EH (cell line): Measurements from ENCODE around the gene CATSPER4.

Experiments used
- DNase-seq: peaks from one replicate; pipeline ENCODE4 v3.0.0-alpha.2; 2015; ENCODE audit warnings: low read depth

CATSPER4 gene

DNA sequence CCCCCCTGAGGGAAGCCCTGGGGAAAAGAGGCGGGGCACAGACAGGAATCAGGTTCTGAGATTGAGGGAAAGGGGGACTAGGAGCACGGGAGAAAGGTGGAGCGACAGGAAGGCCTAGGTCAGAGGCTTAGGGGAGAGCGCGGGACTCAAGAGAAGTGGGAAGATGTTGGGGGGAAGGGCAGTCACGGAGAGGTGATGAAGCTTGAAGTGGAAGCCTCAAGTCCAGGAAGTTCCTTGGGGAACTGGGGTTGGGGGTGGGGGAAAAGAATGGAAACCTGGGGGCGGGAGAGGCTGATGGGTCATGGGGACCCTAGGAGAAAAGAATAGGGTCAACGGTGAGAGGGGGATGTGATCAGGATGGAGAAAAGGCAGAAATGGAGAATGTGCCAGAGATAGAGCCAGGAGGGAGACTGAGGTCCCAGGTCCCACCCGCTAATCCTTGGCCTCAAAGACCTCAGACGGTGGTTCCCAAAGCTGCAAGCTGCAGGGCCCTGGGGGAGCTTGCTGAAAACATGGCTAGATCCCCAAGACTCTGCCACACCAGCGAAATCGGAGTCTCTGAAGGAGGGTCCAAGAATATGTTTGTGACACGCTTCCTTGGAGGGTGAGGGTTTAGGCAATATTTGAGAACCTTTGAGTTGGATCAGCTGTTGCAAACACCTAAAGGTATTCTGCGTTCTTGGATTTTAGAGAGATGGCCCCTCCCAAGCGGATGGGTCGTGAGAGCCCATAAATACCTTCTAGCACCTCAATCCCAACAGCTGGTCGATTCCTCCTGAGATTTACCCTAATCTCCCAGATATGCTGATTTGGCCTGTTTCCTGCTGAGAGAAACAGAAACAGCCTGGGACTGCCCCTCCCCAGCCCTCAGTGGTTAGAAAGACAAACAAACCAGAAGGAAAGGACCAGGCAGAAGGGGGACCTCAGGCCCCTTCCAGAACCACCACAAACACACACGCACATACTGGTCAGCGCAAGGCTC, 25.2 kb upstream of the CATSPER4 start:
- DNase-seq, result no peak

DNA sequence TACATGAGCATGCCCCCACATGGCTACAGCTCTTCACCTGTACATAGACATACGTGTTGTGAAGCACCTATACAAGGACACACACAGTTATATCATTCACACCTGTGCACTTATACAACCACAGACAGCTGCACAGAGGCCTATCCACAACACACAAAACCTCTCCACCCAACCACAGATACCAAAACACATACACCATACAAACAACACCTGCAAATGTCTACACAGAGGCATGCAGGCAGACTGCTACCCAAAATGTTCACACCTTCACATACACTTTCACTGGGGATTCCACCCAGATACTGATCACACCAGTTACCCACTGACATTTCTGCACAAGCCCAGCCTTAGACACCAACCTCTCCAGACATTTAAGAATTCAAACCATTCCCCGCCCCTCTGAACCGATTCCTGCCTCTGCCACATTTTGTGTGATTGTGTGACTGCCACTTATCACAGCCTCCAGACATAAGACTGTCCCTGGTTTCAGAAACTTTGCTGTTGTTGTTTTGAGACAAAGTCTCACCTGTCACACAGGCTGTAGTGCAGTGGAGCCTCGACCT, 23.6 kb upstream of the CATSPER4 start:
- no peak for DNase-seq

DNA sequence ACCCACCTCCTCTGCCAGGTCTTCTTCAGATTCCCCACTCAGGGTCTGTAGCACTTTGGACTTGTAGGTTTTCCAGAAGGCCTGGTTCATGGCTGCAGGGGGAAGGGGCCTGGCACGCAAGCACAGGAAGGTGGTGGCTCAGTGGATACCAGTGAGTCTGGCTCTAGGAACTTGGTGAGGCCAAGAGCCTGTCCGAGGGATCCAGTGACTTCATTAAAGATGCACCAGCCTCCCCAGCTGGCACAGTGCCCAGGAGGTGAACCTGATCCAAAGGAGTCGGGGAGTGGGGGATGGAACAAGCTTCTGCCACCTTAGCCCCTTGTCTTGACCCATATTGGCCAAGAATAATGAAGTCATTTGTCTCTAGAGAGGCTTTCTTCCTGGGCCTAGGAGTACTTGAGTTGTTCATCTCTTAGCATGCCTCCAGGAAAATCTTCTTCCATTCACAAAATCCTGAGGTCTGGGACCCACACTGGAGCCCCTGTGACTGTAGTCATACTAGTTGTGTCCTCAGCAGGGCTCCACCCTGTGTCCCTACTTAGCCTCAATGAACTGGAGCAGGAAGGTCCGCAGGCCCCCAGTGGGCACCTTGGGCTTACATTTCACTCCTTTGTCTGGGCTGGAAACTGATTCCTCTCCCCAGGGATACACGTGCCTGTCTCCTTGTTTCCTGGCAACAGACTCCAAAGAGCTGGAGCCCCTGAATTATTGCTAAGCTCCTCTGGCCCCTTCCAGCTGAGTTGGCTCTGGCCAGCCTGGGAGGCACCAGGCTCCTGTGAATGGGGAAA, 21.8 kb upstream of the CATSPER4 start, which contains the start of gene C1orf232:
Gene C1orf232, minus strand, starts transcription at position 554 of the 788 bp plus-strand sequence. Its CDS starts 464 bp downstream, at position 90.
- no peak for DNase-seq

DNA sequence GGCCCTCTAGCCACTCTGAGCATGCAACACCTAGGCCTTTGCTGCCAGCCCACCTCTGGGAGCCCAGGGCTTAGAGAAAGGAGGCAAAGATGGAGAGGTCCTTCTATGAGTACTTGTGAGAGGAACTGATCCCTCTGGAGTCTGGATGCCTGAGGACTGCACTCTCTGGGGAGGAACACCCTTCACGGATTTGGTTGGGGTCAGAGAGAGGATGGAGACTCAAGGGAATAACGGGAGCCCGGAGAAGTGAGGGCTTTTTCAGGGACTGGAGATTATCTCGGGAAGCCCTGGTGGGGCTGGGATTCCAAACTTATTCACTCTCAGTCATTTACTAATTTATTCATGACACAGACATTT, 21.2 kb upstream of the CATSPER4 start:
- DNase-seq, result no peak

DNA sequence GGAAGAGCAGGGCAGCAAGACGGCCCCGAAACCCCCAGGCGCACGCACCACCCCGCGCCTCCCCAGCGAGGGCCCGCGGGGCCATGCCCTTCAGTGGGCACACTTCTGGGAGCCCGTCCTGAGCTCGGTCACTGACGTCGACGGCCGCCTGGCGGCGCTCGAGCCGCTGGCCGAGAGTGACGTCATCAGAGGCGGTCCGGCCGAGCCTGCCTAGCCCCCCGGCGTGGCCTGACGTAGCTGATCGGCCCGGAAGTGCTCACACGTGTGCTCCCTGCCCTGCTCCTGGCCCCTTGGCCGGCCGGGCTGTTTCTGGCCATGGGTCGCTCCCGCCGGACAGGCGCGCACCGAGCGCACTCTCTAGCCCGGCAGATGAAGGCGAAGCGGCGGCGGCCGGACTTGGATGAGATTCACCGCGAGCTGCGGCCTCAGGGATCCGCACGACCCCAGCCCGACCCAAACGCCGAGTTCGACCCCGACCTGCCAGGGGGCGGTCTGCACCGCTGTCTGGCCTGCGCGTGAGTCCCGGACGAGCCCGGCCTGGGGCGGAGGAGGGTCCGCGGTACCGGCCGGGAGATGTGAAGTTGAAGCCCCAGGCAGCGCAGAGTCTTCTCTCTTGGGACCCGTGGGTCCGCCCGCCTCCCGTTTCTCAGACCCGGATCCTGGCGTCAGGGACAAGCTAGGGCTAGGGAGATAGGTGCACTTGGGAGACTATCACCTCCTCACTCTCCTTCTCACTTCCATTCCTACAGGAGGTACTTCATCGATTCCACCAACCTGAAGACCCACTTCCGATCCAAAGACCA, 20.5 kb upstream of the CATSPER4 start, which contains the start of gene ZNF593:
Gene ZNF593, plus strand, starts transcription at position 240 of the 803 bp plus-strand sequence. Its CDS starts 76 bp downstream, at position 316.
- peak; percentile 91 for DNase-seq

DNA sequence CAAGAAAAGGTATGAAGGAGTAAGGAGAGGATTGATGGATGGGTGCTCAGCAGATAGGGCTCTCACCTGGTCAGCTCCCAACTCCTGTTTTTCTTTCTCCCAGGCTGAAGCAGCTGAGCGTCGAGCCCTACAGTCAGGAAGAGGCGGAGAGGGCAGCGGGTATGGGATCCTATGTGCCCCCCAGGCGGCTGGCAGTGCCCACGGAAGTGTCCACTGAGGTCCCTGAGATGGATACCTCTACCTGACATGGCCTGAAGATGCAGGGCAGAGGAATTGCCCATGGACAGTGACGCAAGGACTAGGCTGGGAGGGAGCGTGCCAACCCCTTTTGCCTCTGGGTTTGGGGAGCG, 20.0 kb upstream of the CATSPER4 start:
- no peak for DNase-seq

DNA sequence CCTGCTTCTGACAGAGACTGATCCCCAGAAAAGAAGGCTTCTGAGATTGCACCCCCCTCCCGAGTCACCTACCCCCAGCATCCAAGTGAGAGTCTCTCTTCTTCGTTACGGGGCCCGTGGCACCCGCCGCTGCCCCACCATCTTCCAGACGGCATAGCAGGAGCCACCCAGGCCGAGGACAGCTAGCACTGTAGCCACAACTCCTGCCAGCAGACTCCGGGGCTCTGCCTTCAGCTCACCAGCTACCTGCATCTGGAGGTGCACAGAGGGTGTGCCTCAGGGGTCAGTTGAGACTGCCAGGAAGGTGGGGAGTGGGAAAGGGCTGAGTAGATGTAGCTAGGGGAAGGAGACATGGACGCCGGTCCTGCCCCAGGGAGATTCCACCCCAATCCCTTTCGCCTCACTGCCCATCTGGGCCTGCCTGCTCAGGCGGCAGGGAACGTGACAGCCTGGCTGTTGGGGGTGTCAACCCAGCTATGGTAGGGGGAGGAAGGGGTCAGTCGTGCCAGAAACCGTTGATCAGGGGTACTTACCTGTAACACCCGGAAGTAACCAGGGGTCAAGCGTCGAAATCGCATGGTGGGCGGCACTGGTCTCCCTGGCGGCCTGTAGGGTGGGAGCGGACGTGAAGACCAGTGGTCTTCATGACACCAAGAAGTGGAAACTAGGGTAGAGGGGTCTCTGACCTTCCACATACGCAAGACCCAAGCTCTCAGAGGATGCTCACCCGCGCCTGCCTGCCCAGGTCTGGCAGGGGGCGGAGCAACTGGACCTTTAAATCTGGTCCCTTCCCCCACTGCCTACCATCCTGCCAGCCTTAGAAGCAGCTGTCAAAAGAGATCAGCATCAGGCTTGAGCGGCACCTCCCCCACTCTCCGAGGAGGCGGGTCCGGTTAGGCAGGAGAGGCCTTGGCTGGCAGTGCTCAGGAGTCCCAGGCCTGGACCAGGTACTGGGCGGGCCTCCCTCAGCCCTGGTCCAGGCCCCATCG, 19.0 kb upstream of the CATSPER4 start, which contains the start of gene ZNF593OS:
Gene ZNF593OS, minus strand, starts transcription at position 749 of the 989 bp plus-strand sequence. Its CDS starts 171 bp downstream, at position 578.
- no peak for DNase-seq

DNA sequence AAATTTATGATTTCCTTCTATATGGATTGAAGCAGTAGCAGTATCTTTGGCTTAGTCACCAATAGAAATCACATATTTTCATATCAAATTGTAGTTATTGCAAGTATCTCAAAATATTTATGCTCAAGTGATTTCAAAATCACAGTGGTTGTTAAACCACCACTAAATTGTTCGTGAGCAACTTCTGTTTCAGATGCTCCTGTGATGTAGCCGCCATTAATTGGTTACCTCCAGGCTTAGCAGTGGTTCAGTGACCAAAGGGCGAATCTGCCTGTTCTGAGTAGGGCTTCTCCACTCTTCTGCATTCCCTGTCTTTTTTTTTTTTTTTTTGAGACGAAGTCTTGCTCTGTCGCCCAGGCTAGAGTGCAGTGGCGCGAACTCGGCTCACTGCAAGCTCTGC, 15.1 kb upstream of the CATSPER4 start:
- no peak for DNase-seq

DNA sequence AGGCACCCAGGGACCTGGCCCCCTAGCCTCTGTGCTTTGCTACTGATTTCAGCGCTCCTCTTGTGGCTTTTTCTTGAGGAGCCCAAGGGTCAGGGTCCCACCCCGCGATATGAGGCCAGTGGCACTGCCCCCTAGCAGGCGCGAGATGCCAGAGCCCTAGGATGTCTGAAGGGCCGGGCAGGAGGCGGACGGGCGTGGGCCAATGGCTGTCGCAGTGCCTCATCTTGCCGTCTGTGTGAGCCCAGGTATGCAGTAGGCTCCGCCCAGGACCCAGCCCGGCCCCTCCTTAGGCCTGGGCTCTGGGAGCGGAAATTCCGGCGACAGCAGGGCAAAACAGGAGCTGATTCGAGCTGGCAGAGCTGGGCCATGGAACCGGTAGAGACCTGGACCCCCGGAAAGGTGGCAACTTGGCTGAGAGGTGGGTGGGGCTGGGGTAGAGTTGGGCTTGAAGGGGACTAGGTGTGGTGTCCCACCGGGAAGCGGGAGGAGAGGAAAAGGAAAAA, 13.2 kb upstream of the CATSPER4 start, which contains the start of gene CNKSR1:
Gene CNKSR1, plus strand, starts transcription at position 310 of the 503 bp plus-strand sequence. Its CDS starts 57 bp downstream, at position 367.
- DNase-seq, result no peak

DNA sequence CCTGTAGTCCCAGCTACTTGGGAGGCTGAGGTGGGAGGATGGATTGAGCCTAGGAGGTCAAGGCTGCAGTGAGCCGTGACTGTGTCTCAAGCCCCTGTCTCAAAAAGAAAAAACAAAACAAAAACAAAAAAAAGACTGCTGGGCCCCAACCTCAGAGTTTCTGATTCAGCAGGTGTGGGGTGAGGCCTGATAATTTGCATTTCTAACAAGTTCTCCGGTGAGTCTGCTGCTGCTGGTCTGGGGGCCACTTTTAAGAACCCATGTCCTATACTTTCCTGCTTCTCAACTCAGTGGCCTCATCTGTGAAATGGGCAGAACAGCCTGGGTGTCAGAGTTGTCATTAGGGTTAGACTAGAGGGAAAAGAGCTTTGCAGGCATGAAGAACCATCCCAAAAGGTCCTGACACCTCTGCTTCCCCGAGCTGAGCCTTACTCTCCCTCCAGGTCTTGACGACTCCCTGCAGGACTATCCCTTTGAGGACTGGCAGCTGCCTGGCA, 10.3 kb upstream of the CATSPER4 start:
- no peak for DNase-seq

DNA sequence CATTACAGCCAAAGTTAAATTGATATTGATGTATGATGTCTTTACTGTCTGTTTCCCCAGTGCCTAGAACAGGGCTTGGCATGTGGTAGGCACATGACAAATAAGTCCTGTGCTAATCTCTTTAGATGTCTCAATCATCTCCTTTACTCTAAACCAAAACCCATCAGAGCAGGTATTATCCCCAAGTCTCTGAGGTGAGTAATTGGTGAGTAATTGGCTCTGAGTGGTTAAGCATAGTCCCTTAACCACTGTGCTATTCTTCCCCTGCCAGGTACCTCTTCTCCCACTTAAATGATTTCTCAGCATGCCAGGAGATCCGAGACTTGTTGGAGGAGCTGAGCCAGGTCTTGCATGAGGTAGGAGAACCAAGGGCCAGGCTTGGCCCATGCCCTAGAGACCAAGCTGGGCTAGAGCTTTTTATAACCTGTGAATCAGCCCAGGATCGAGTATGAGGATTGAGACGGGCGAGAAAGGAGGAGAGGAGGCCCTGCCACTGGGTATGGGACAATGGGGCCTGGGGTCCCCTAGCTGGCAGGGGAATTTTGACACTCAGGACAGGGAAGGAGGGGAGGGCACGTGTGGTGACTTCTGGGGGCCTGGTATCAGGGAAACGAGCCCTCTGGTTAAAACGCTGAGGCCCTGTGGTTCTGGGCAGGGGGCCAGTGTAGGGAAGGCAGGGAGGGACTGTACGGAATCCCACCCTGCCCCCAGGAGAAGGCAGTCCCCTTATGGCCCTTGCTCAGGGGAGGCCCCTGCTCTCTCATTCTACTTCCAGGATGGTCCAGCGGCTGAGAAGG, 8.6 kb upstream of the CATSPER4 start:
- no peak for DNase-seq

DNA sequence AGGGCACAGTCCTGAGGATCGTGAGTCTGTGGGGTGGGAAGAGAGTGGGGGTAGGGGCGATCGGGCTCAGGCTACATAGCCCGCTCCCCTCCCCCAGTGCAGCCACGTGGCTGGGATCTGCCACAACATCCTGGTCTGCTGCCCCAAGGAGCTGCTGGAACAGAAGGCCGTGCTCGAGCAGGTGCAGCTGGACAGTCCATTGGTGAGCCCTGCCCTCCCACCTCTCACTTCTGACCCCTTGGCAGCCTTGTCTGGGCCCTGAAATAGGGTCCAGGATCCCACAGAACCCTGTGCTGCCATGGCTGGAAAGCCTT, 8.1 kb upstream of the CATSPER4 start:
- no peak for DNase-seq

DNA sequence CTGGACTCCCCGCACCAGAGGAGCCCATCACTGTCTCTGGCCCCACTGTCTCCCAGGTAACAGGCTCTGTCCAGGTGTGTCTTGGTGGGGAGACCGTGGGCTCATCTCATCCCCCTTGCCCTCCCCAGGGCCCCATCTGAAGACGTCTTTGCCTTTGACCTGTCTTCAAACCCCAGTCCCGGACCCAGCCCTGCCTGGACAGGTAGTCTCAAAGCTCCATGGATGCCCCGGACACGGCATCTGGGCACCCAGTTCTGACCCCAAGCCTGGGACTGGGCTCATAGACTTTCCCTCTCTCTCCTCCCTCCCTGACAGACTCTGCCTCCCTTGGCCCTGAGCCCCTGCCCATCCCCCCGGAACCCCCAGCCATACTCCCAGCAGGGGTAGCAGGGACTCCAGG, 6.3 kb upstream of the CATSPER4 start:
- no peak for DNase-seq

DNA sequence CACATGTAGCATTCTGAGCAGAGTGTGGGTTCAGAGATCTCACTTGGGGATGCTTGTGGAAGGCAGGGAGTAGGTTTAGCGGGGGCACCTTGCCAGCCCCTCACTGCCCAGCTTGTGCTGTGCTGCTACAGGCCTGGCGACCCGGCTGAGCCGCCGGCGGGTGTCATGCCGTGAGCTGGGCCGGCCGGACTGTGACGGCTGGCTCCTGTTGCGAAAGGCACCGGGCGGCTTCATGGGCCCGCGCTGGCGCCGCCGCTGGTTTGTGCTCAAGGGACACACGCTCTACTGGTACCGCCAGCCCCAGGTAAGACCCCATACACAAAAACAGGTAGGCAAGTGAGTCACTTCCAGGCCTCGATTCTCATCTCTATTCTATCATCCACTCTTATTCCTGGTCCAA, 5.5 kb upstream of the CATSPER4 start:
- no peak for DNase-seq

DNA sequence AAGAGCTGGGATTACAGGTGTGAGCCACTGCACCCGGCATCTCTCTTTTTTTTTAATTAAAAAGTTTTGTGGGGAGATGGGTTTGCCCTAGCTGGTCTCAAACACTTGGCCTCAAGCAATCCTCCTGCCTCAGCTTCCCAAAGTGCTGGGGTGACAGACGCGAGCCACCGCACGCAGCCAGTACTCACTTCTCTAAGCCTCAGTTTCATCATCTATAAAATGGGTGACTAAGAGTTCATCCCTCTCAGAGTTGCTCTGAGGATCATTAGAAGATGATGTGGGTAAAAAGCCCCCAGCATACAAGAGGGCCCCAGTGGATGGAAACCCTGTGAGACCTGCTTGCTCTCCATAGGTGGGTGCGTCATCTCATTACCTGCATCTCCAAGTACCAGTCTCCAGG, 2.5 kb upstream of the CATSPER4 start:
- no peak for DNase-seq

DNA sequence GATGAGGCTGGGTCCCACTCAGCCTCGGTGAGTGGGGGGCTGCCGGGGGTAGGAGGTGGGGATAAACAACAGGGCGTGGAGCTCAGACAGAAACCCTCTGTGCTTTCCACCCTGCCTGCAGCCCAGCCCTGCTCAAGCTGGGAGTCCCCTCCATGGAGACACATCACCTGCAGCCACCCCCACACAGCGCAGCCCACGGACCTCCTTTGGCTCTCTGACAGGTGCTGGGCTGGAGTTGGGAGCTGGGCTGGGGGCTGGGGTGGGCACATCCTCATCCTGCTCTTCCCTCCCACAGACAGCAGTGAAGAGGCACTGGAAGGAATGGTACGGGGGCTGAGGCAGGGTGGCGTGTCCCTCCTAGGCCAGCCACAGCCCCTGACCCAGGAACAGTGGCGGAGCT, 1.9 kb upstream of the CATSPER4 start:
- no peak for DNase-seq

DNA sequence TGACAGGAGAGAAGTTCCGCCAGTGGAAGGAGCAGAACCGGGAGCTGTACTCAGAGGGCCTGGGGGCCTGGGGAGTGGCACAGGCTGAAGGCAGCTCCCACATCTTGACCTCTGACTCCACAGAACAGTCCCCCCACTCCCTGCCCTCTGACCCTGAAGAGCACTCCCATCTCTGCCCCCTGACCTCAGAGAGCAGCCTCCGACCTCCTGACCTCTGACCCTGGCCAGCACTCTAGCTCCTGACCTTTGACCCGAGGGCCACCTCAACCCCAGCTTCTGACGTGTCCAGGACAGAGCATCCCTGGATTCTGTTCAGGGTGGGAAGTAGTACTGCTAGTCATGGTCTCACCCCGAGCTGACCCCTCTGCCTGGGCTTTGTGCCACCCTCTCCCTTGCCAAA, 1.1 kb upstream of the CATSPER4 start:
- DNase-seq, result no peak

DNA sequence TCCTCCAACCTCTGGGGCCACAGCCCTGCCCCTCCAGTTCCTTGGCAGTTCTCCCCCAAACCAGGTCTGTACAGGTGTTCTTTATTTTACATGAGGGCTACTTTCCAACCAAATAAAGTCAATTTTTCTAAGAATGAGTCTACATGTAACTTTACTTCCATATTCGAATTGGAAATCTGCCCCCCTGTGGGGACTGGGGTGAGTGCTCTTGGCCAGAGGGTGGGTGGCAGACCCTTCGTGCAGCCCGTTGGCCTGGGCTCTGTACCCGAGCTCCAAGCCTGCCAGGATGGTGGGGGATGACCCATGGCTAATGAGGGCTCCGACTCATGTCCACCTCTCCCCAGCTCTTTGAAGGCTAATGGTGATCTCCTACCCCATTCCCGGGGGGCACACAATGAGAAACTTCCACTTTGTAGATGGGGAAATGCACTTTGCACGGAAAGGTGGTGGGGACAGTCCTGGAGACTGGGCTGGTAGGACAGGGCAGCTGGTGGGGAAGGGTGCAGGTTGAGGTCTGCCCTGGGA, 589 bp upstream of the CATSPER4 start:
- no peak for DNase-seq

DNA sequence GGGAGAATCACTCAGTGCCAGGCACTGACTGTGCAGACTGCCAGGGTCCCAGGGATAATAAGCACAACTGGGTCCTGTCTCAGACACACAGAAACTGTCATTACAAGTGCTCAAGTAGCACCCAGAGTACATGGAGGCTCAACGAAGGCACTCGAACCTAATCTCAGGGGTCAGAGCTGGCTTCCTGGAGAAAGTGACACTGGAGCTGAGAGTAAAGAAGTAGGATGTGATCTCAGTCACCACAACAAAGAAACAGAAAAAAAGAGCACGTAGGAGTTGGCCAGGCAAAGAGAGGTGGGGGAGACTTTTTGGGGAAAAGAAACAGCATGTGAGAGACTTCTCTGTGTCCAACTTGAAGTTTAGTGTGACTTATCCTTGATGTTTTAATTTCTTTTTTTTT, 1.3 kb downstream of the CATSPER4 start:
- no peak for DNase-seq
